Measurements from ENCODE around the gene CCNG1.
"Not testable (repeated sequence)": the region's sequence is repeated elsewhere in the genome, so short reads cannot be mapped to it uniquely, and the experiment has no call there.

The CCNG1 gene

GRCh38 chr5:163445345-163445744 lies 8.0 kb downstream of the CCNG1 start:
- Histone ChIP-seq H3K36me3 (ENCODE audit: insufficient read depth, low read length) (peaks cover 79% of the 10 kb centered on the region), H3K4me1 (ENCODE audit: control insufficient read depth, insufficient read depth, low read length) (no peaks in the 10 kb centered on the region), H3K4me3 (ENCODE audit: low read length) (no peak overlapping the region)

DNA sequence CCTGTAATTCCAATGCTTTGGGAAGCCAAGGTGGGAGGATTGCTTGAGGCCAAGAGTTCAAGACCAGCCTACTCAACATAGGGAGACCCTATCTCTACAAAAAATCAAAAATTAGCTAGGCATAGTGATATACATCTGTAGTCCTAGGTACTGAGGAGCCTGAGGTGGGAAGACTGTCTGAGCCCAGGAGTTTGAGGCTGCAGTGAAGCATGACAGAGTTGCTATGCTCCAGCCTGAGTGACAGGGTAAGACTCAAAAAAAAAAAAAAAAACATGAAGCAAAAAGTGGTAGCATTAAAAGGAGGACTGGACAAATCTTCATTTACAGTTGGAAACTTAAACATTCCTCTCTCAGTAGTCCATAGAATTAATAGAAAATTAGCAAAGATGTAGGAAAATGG lies 9.8 kb downstream of the CCNG1 start:
- no peak overlapping the region for H3K4me3 ChIP-seq (ENCODE audit: low read length)
- H3K4me1 ChIP-seq (ENCODE audit: control insufficient read depth, insufficient read depth, low read length): no peaks in the 10 kb centered on the region
- H3K4me2 ChIP-seq (ENCODE audit: low read length): no peak overlapping the region
- H3K9ac ChIP-seq (ENCODE audit: low read depth, low read length): no peak overlapping the region
- H3K27me3 ChIP-seq (ENCODE audit: control insufficient read depth, insufficient read depth, low read length): no peaks in the 10 kb centered on the region
- H3K9me3 ChIP-seq (replicated peaks; ENCODE audit: low read length): no peaks in the 10 kb centered on the region
- peaks cover 71% of the 10 kb centered on the region for H3K36me3 ChIP-seq (ENCODE audit: insufficient read depth, low read length)

More at GRCh38 chr5:163445345-163445744, 8.0 kb downstream of the CCNG1 start:
- H3K9ac ChIP-seq (ENCODE audit: low read depth, low read length): no peak overlapping the region
- no peak overlapping the region for H3K4me2 ChIP-seq (ENCODE audit: low read length)
- H3K9me3 ChIP-seq (replicated peaks; ENCODE audit: low read length): no peaks in the 10 kb centered on the region
- H3K27me3 ChIP-seq (ENCODE audit: control insufficient read depth, insufficient read depth, low read length): no peaks in the 10 kb centered on the region

GRCh38 chr5:163447875-163448274 lies 10.5 kb downstream of the CCNG1 start:
- Histone ChIP-seq H3K36me3 (ENCODE audit: insufficient read depth, low read length) (peaks cover 67% of the 10 kb centered on the region), H3K4me2 (ENCODE audit: low read length) (no peak overlapping the region), H3K27me3 (ENCODE audit: control insufficient read depth, insufficient read depth, low read length) (no peaks in the 10 kb centered on the region), H3K9ac (ENCODE audit: low read depth, low read length) (no peak overlapping the region), H3K9me3 (replicated peaks; ENCODE audit: low read length) (no peaks in the 10 kb centered on the region), H3K4me1 (ENCODE audit: control insufficient read depth, insufficient read depth, low read length) (no peaks in the 10 kb centered on the region), H3K4me3 (ENCODE audit: low read length) (no peak overlapping the region)

DNA sequence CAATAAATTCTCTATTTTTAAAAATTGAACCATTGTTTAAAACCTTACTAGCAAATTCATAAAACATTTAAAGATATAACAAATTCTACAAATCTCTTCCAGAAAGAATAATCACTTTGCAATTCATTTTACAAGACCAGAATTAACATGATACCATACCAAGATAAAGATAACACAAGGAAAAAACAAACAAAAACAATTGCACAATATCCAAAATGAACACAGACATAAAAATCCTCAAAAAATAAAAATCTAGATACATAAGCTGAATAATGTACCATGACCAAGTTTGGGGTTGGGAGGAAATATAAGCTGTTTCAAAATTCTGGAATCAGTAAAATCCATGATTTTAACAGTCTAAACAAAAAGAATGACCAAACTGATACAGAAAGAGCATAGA lies 11.1 kb downstream of the CCNG1 start:
- Histone ChIP-seq H3K27me3 (ENCODE audit: control insufficient read depth, insufficient read depth, low read length) (no peaks in the 10 kb centered on the region), H3K4me1 (ENCODE audit: control insufficient read depth, insufficient read depth, low read length) (no peaks in the 10 kb centered on the region), H3K36me3 (ENCODE audit: insufficient read depth, low read length) (peaks cover 66% of the 10 kb centered on the region), H3K9me3 (replicated peaks; ENCODE audit: low read length) (no peaks in the 10 kb centered on the region), H3K4me2 (ENCODE audit: low read length) (no peak overlapping the region), H3K9ac (ENCODE audit: low read depth, low read length) (no peak overlapping the region), H3K4me3 (ENCODE audit: low read length) (no peak overlapping the region)

DNA sequence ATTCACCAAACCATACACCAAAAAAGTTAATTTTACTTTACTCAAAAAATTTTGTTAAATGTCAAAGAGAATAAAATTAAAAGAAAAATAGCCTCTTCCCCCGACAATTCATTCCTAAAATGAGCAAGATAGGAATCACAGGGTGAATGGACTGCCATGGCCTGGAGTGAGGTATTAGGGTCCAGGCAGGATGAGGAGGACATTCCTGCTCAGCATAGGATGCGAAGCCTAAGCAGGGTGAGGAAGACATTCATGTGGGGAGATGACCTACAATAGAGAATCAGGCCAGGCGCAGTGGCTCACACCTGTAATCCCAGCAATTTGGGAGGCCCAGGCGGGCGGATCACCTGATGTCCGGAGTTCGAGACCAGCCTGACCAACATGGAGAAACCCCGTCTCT lies 14.1 kb downstream of the CCNG1 start:
- H3K4me3 ChIP-seq (ENCODE audit: low read length): no peak overlapping the region
- H3K4me1 ChIP-seq (ENCODE audit: control insufficient read depth, insufficient read depth, low read length): no peaks in the 10 kb centered on the region
- no peaks in the 10 kb centered on the region for H3K9me3 ChIP-seq (replicated peaks; ENCODE audit: low read length)
- H3K36me3 ChIP-seq (ENCODE audit: insufficient read depth, low read length): peaks cover 45% of the 10 kb centered on the region
- H3K4me2 ChIP-seq (ENCODE audit: low read length): no peak overlapping the region
- no peak overlapping the region for H3K9ac ChIP-seq (ENCODE audit: low read depth, low read length)
- no peaks in the 10 kb centered on the region for H3K27me3 ChIP-seq (ENCODE audit: control insufficient read depth, insufficient read depth, low read length)

DNA sequence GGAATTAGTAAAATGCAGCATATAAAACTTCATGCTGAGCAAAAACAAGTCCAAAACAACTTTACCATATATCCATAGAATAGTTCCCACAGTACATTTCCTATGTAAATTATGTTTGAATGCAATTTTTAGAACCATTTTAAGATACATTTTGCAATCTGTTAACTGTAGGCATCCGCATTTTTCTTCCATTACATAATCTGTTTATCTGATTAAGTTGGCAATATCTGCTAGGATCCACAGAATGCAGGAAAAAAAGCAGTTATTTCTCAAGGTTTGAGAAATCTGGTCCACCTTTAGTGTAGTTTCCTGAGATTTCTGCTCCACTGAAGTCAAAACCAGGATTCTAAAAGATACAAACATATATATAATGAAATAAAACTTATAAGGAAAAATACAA lies 16.3 kb downstream of the CCNG1 start:
- H3K4me2 ChIP-seq (ENCODE audit: low read length): no peak overlapping the region
- no peak overlapping the region for H3K9ac ChIP-seq (ENCODE audit: low read depth, low read length)
- H3K9me3 ChIP-seq (replicated peaks; ENCODE audit: low read length): no peaks in the 10 kb centered on the region
- peaks cover 4% of the 10 kb centered on the region for H3K4me1 ChIP-seq (ENCODE audit: control insufficient read depth, insufficient read depth, low read length)
- H3K36me3 ChIP-seq (ENCODE audit: insufficient read depth, low read length): peaks cover 28% of the 10 kb centered on the region
- no peaks in the 10 kb centered on the region for H3K27me3 ChIP-seq (ENCODE audit: control insufficient read depth, insufficient read depth, low read length)
- no peak overlapping the region for H3K4me3 ChIP-seq (ENCODE audit: low read length)

GRCh38 chr5:163455406-163455805 lies 18.0 kb downstream of the CCNG1 start:
- not testable (repeated sequence) for H3K9ac ChIP-seq (ENCODE audit: low read depth, low read length); H3K4me3 ChIP-seq (ENCODE audit: low read length); H3K4me1 ChIP-seq (ENCODE audit: control insufficient read depth, insufficient read depth, low read length); H3K9me3 ChIP-seq (replicated peaks; ENCODE audit: low read length); H3K4me2 ChIP-seq (ENCODE audit: low read length); H3K27me3 ChIP-seq (ENCODE audit: control insufficient read depth, insufficient read depth, low read length)
- H3K36me3 ChIP-seq (ENCODE audit: insufficient read depth, low read length): peaks cover 22% of the 10 kb centered on the region

DNA sequence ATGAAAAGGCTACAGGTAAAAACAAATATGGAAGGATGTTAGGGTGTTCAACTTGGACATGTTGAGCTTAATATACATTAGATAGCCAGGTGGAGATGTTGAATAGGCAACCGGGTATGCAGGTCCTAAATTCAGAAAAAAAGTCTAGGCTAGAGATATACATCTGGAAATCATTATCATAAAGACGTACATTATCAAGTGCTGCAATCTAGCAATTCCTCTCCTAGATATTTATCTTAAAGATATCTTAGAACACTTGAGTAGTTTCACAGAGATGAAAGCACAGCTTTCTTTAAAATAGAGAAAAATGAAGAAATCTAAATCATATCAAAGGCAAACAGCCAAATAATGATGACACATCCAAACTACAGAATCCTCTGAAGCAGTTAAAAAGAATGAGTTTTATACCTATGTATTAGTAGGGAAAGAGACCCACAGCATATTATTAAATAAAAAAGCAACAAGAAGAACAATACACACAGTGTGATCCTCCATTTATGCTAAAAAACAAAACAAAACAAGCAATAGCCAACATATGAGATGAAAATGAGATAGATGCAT lies 18.7 kb downstream of the CCNG1 start:
- no peak overlapping the region for H3K4me2 ChIP-seq (ENCODE audit: low read length)
- no peaks in the 10 kb centered on the region for H3K9me3 ChIP-seq (replicated peaks; ENCODE audit: low read length)
- no peak overlapping the region for H3K9ac ChIP-seq (ENCODE audit: low read depth, low read length)
- H3K4me1 ChIP-seq (ENCODE audit: control insufficient read depth, insufficient read depth, low read length): peaks cover 7% of the 10 kb centered on the region
- no peak overlapping the region for H3K4me3 ChIP-seq (ENCODE audit: low read length)
- peaks cover 15% of the 10 kb centered on the region for H3K36me3 ChIP-seq (ENCODE audit: insufficient read depth, low read length)
- no peaks in the 10 kb centered on the region for H3K27me3 ChIP-seq (ENCODE audit: control insufficient read depth, insufficient read depth, low read length)

- no peak overlapping the region for H3K9ac ChIP-seq (ENCODE audit: low read depth, low read length)
- no peak overlapping the region for H3K4me2 ChIP-seq (ENCODE audit: low read length)
- no peaks in the 10 kb centered on the region for H3K27me3 ChIP-seq (ENCODE audit: control insufficient read depth, insufficient read depth, low read length)
- no peak overlapping the region for H3K4me3 ChIP-seq (ENCODE audit: low read length)
- H3K4me1 ChIP-seq (ENCODE audit: control insufficient read depth, insufficient read depth, low read length): peaks cover 7% of the 10 kb centered on the region
- peaks cover 14% of the 10 kb centered on the region for H3K36me3 ChIP-seq (ENCODE audit: insufficient read depth, low read length)
- H3K9me3 ChIP-seq (replicated peaks; ENCODE audit: low read length): no peaks in the 10 kb centered on the region
Observed at GRCh38 chr5:163456840-163457239, 19.4 kb downstream of the CCNG1 start.

GRCh38 chr5:163458778-163459385 lies 21.5 kb downstream of the CCNG1 start:
- H3K27me3 ChIP-seq (ENCODE audit: control insufficient read depth, insufficient read depth, low read length): no peaks in the 10 kb centered on the region
- H3K9ac ChIP-seq (ENCODE audit: low read depth, low read length): peak overlapping the region; percentile 85
- H3K4me2 ChIP-seq (ENCODE audit: low read length): peak overlapping the region; percentile 73
- H3K4me3 ChIP-seq (ENCODE audit: low read length): peak overlapping the region; percentile 74
- peaks cover 6% of the 10 kb centered on the region for H3K36me3 ChIP-seq (ENCODE audit: insufficient read depth, low read length)
- H3K9me3 ChIP-seq (replicated peaks; ENCODE audit: low read length): no peaks in the 10 kb centered on the region
- peaks cover 26% of the 10 kb centered on the region for H3K4me1 ChIP-seq (ENCODE audit: control insufficient read depth, insufficient read depth, low read length)

GRCh38 chr5:163459462-163459818 lies 22.0 kb downstream of the CCNG1 start:
- Histone ChIP-seq H3K4me1 (ENCODE audit: control insufficient read depth, insufficient read depth, low read length) (peaks cover 26% of the 10 kb centered on the region), H3K4me2 (ENCODE audit: low read length) (peak overlapping the region; percentile 73), H3K9me3 (replicated peaks; ENCODE audit: low read length) (no peaks in the 10 kb centered on the region), H3K9ac (ENCODE audit: low read depth, low read length) (peak overlapping the region; percentile 85), H3K27me3 (ENCODE audit: control insufficient read depth, insufficient read depth, low read length) (no peaks in the 10 kb centered on the region), H3K4me3 (ENCODE audit: low read length) (peak overlapping the region; percentile 74), H3K36me3 (ENCODE audit: insufficient read depth, low read length) (peaks cover 4% of the 10 kb centered on the region)

DNA sequence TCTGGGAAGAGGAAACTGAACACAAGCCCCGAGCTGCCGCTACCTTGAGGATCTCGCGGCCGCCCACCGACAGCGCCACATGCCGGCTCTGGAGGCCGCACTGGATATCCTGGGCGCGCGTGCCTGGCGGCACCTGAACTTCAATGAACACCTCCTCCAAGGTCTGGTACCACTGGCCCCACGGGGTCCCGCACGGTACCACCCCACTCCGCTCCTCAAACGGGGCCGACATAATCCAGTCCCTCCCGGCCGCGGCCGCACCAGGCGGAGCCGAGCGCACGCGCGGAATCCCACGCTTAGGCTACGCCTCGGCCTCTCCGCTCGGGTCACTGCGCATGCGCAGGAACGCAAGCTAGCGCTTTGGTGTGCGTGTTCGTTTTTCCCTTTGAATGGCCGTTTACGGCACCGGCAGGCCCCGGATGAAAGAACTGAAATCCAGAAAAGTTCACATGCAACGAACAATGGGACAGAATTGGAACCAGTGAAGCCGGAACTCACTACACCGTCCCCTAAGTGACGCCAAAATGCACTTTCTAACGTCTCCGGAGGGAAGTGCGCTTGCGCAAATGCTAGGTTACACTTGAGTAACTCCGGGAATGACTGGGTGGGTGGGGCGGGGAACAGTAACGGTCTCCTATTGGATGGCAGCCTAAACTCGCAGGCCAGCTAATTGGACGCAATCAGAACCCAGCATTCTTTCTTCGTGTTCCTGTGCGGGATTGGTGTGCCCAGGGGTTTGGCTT lies 22.6 kb downstream of the CCNG1 start, which contains the start of gene NUDCD2:
NUDCD2 (minus strand) TSS at position 284 of the 743 bp plus-strand sequence; CDS start at position 232, 52 bp downstream.
- Histone ChIP-seq H3K9ac (ENCODE audit: low read depth, low read length) (peak within 1 kb of the TSS; percentile 85), H3K36me3 (ENCODE audit: insufficient read depth, low read length) (peaks cover 4% of the 10 kb centered on the region), H3K9me3 (replicated peaks; ENCODE audit: low read length) (no peaks in the 10 kb centered on the region), H3K4me1 (ENCODE audit: control insufficient read depth, insufficient read depth, low read length) (peaks cover 26% of the 10 kb centered on the region), H3K27me3 (ENCODE audit: control insufficient read depth, insufficient read depth, low read length) (no peaks in the 10 kb centered on the region), H3K4me2 (ENCODE audit: low read length) (peak within 1 kb of the TSS; percentile 90), H3K4me3 (ENCODE audit: low read length) (peak within 1 kb of the TSS; percentile 79)
